Testis (tissue), 2 donors: Measurements from ENCODE around the gene CLMN.

ENCODE experiments used
- POLR2A ChIP-seq: fragments of 450-650 bp; IDR thresholded peaks from one replicate; pipeline ENCODE4 v1.6.1; 2017; ENCODE audit warnings: antibody characterized with exemption, mild to moderate bottlenecking, moderate library complexity
- TF ChIP-seq, protein P1 (sequence below), 3 experiments: fragments of 450-650 bp in 2 of 3; fragments of 200-600 bp in 1 of 3; sonication (generic) in 1 of 3; IDR thresholded peaks; one replicate each; pipeline ENCODE4 v1.5.1; 2016 to 2019; ENCODE audit warnings: antibody characterized with exemption in 3 of 3, mild to moderate bottlenecking in 2 of 3, moderate library complexity in 1 of 3

DNA sequence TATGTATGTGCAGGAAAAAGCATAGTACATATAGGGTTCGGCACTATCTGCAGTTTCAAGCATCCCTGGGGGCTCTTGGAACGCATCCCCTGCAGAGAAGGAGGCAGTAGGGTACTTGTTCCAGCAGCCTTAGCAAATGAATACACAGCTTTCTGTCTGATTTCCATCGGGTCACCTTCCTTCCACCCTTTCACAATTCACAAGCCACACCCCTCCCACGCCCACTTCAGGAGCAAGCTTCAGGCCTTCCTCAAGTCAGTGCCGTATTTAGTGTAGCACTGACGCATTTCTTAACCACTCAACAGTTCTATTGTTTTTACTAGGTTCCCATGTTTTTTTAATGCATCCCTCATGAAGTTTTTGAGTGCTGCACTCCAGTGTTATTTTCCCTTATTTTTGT lies 64.2 kb downstream of the CLMN start:
- TF ChIP-seq, protein P1, sequence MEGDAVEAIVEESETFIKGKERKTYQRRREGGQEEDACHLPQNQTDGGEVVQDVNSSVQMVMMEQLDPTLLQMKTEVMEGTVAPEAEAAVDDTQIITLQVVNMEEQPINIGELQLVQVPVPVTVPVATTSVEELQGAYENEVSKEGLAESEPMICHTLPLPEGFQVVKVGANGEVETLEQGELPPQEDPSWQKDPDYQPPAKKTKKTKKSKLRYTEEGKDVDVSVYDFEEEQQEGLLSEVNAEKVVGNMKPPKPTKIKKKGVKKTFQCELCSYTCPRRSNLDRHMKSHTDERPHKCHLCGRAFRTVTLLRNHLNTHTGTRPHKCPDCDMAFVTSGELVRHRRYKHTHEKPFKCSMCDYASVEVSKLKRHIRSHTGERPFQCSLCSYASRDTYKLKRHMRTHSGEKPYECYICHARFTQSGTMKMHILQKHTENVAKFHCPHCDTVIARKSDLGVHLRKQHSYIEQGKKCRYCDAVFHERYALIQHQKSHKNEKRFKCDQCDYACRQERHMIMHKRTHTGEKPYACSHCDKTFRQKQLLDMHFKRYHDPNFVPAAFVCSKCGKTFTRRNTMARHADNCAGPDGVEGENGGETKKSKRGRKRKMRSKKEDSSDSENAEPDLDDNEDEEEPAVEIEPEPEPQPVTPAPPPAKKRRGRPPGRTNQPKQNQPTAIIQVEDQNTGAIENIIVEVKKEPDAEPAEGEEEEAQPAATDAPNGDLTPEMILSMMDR (IDR thresholded peaks at IDR 0.05), result no peak
- TF ChIP-seq POLR2A, result no peak
